ENCODE data around the gene VMP1. TPM values are rescaled to one million over a fixed set of nuclear protein-coding genes. Genes with fewer than 3 reads are reported as not detected.

The VMP1 gene
- total RNA-seq, 1 experiment from 2014 or later: 72.8 TPM

DNA sequence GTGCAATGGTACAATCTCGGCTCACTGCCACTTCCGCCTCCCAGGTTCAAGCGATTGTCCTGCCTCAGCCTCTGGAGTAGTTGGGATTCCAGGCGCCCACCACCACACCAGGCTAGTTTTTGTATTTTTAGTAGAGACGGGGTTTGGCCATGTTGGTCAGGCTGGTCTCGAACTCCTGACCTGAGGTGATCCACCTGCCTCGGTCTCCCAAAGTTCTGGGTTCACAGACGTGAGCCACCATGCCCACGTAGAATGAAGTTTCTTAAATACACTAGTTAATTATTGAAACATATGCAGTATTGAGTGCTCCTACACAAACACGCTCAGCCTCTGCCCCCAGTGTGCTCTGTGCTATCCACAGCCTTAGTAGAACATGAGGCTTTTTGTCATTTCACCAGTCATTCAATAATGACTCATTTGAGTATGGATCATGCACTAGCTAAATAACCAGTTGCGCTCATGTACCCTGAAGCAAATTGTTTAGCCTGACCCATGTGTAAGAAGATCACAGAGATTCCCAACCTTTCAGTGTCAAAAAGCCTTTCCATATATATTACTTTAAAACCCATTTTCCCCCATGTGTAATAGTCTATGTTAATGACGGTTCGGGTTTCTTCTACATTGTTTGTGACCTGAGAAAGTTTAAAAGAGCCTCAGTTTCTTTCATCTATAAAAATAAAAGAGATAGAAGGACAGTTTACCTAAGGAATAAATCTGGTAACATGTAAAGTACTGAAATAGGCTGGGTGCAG lies 135.6 kb downstream of the VMP1 start (continued):
- TF ChIP-seq, protein P1, sequence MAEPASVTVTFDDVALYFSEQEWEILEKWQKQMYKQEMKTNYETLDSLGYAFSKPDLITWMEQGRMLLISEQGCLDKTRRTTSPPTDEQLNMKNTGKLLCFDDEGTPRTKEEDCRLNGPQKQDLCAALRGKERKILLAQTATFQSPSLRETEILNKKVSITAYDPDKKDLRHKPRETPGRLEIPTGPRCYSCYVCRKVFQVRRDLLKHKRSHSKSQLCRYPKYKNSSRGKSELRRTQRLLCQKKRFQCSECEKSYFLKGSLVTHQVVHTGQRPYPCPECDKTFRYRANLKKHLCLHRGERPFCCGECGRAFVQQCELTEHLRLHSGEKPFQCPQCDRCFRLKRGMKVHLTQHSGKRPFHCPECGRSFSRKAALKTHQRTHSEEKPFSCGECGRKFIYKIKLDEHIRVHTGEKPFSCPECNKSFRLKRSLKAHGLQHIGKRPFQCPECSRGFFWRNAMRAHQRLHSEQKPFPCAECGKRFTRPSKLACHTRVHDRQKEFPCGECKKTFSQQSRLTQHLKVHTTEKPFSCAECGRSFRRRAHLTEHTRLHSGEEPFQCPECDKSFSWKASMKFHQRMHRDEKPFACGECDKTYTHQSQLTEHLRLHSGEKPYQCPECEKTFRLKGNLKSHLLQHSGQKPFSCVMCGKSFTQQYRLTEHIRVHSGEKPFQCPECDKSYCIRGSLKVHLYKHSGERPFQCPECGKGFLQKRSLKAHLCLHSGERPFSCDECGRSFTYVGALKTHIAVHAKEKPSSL (CRISPR knock-in tag; conservative IDR thresholded peaks at IDR 0.05): peak; percentile 79
- TF ChIP-seq GABPB1 (CRISPR knock-in tag; IDR thresholded peaks at IDR 0.05) (peak; percentile 64; the same call in 1 of the 2 replicates), ZNF671 (CRISPR knock-in tag; IDR thresholded peaks at IDR 0.05) (peak; percentile 85; the same call in 1 of the 2 replicates)
- TF ChIP-seq, protein P2, sequence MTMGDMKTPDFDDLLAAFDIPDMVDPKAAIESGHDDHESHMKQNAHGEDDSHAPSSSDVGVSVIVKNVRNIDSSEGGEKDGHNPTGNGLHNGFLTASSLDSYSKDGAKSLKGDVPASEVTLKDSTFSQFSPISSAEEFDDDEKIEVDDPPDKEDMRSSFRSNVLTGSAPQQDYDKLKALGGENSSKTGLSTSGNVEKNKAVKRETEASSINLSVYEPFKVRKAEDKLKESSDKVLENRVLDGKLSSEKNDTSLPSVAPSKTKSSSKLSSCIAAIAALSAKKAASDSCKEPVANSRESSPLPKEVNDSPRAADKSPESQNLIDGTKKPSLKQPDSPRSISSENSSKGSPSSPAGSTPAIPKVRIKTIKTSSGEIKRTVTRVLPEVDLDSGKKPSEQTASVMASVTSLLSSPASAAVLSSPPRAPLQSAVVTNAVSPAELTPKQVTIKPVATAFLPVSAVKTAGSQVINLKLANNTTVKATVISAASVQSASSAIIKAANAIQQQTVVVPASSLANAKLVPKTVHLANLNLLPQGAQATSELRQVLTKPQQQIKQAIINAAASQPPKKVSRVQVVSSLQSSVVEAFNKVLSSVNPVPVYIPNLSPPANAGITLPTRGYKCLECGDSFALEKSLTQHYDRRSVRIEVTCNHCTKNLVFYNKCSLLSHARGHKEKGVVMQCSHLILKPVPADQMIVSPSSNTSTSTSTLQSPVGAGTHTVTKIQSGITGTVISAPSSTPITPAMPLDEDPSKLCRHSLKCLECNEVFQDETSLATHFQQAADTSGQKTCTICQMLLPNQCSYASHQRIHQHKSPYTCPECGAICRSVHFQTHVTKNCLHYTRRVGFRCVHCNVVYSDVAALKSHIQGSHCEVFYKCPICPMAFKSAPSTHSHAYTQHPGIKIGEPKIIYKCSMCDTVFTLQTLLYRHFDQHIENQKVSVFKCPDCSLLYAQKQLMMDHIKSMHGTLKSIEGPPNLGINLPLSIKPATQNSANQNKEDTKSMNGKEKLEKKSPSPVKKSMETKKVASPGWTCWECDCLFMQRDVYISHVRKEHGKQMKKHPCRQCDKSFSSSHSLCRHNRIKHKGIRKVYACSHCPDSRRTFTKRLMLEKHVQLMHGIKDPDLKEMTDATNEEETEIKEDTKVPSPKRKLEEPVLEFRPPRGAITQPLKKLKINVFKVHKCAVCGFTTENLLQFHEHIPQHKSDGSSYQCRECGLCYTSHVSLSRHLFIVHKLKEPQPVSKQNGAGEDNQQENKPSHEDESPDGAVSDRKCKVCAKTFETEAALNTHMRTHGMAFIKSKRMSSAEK (CRISPR knock-in tag; IDR thresholded peaks at IDR 0.05; ENCODE audit: borderline replicate concordance): peak; percentile 68; the same call in 1 of the 2 replicates
- TF ChIP-seq, protein P3, sequence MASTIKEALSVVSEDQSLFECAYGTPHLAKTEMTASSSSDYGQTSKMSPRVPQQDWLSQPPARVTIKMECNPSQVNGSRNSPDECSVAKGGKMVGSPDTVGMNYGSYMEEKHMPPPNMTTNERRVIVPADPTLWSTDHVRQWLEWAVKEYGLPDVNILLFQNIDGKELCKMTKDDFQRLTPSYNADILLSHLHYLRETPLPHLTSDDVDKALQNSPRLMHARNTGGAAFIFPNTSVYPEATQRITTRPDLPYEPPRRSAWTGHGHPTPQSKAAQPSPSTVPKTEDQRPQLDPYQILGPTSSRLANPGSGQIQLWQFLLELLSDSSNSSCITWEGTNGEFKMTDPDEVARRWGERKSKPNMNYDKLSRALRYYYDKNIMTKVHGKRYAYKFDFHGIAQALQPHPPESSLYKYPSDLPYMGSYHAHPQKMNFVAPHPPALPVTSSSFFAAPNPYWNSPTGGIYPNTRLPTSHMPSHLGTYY (CRISPR knock-in tag; IDR thresholded peaks at IDR 0.05): peak; percentile 87

DNA sequence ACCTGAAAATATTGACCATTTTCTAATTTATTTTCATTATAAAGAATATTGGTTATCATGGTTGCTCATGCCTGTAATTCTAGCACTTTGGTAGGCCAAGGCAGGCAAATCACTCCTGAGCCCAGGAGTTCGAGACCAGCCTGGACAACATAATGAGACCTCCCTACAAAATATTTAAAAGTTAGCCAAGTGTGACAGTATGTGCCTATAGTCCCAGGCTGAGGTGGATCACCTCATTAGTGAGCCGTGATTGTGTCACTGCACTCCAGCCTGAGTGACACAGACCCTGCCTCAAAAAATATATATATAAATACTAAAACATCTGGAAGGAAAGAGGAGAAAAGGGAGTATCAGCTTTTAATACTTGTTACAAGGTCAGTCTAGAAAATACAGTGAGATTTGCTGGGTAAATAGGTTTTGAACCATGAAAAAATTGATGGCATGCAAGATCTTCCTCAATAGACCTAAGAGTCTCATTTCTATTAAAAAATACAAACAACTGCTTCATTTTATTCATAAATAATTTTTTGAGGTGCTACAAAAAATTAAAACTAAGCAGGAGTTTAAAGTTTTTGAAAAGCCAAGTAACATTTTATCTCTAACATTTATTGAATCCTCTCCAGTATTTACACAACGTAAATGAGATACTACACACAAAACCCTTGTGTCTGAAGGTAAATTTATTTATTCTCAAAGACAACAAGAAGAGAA lies 137.6 kb downstream of the VMP1 start:
- ATAC-seq (no peak), DNase-seq (ENCODE audit: low spot score) (no peak)
- ChIA-PET POLR2A (no interaction called here), CTCF (interaction anchor here (1.6 to 1.7 kb wide), 2 partner anchors 17 to 92 kb away, joined by 3 to 4 read pairs; no protein-coding TSS in a partner anchor)
- Mint-ChIP-seq H3K27me3 (ENCODE audit: low read depth) (no peaks in the 10 kb centered on the region), H3K27ac (no peak overlapping the region), H3K9me3 (no peaks in the 10 kb centered on the region), H3K4me3 (no peak overlapping the region), H3K4me1 (peaks cover 72% of the 10 kb centered on the region), H3K36me3 (peaks cover 30% of the 10 kb centered on the region)
- TF ChIP-seq, protein P4, sequence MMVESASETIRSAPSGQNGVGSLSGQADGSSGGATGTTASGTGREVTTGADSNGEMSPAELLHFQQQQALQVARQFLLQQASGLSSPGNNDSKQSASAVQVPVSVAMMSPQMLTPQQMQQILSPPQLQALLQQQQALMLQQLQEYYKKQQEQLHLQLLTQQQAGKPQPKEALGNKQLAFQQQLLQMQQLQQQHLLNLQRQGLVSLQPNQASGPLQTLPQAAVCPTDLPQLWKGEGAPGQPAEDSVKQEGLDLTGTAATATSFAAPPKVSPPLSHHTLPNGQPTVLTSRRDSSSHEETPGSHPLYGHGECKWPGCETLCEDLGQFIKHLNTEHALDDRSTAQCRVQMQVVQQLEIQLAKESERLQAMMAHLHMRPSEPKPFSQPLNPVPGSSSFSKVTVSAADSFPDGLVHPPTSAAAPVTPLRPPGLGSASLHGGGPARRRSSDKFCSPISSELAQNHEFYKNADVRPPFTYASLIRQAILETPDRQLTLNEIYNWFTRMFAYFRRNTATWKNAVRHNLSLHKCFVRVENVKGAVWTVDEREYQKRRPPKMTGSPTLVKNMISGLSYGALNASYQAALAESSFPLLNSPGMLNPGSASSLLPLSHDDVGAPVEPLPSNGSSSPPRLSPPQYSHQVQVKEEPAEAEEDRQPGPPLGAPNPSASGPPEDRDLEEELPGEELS (CRISPR knock-in tag; IDR thresholded peaks at IDR 0.05): no peak
- no peak for TF ChIP-seq IRF2 (CRISPR knock-in tag; IDR thresholded peaks at IDR 0.05; ENCODE audit: borderline replicate concordance, low read depth)
- no peak for TF ChIP-seq ZNF263 (CRISPR knock-in tag; IDR thresholded peaks at IDR 0.05; ENCODE audit: low read depth)
- no peak for TF ChIP-seq FOXK1 (CRISPR knock-in tag; IDR thresholded peaks at IDR 0.05)
- TF ChIP-seq, protein P5, sequence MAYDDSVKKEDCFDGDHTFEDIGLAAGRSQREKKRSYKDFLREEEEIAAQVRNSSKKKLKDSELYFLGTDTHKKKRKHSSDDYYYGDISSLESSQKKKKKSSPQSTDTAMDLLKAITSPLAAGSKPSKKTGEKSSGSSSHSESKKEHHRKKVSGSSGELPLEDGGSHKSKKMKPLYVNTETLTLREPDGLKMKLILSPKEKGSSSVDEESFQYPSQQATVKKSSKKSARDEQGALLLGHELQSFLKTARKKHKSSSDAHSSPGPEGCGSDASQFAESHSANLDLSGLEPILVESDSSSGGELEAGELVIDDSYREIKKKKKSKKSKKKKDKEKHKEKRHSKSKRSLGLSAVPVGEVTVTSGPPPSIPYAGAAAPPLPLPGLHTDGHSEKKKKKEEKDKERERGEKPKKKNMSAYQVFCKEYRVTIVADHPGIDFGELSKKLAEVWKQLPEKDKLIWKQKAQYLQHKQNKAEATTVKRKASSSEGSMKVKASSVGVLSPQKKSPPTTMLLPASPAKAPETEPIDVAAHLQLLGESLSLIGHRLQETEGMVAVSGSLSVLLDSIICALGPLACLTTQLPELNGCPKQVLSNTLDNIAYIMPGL (CRISPR knock-in tag; IDR thresholded peaks at IDR 0.05): no peak
- no peak for TF ChIP-seq NR2C2 (CRISPR knock-in tag; IDR thresholded peaks at IDR 0.05)
- no peak for TF ChIP-seq TCF7 (CRISPR knock-in tag; IDR thresholded peaks at IDR 0.05; ENCODE audit: low read depth)
- TF ChIP-seq, protein P1 (CRISPR knock-in tag; conservative IDR thresholded peaks at IDR 0.05): no peak
- TF ChIP-seq, protein P6, sequence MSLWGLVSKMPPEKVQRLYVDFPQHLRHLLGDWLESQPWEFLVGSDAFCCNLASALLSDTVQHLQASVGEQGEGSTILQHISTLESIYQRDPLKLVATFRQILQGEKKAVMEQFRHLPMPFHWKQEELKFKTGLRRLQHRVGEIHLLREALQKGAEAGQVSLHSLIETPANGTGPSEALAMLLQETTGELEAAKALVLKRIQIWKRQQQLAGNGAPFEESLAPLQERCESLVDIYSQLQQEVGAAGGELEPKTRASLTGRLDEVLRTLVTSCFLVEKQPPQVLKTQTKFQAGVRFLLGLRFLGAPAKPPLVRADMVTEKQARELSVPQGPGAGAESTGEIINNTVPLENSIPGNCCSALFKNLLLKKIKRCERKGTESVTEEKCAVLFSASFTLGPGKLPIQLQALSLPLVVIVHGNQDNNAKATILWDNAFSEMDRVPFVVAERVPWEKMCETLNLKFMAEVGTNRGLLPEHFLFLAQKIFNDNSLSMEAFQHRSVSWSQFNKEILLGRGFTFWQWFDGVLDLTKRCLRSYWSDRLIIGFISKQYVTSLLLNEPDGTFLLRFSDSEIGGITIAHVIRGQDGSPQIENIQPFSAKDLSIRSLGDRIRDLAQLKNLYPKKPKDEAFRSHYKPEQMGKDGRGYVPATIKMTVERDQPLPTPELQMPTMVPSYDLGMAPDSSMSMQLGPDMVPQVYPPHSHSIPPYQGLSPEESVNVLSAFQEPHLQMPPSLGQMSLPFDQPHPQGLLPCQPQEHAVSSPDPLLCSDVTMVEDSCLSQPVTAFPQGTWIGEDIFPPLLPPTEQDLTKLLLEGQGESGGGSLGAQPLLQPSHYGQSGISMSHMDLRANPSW (CRISPR knock-in tag; conservative IDR thresholded peaks at IDR 0.05; ENCODE audit: low read depth): no peak
- TF ChIP-seq, protein P7, sequence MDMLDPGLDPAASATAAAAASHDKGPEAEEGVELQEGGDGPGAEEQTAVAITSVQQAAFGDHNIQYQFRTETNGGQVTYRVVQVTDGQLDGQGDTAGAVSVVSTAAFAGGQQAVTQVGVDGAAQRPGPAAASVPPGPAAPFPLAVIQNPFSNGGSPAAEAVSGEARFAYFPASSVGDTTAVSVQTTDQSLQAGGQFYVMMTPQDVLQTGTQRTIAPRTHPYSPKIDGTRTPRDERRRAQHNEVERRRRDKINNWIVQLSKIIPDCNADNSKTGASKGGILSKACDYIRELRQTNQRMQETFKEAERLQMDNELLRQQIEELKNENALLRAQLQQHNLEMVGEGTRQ (CRISPR knock-in tag; IDR thresholded peaks at IDR 0.05): no peak

All from WTC11 (cell line).